GM12878 (cell line): ENCODE measurements around the gene UBXN6. TPM values are rescaled to one million over a fixed set of nuclear protein-coding genes. Genes with fewer than 3 reads are reported as not detected.

Source experiments
- ATF3 ChIP-seq: IDR thresholded peaks from 2 replicates; pipeline ENCODE4 v1.6.1; 2011; ENCODE audit warnings: low read depth, mild to moderate bottlenecking, low read length, moderate library complexity, borderline replicate concordance; ENCODE audit errors: extremely low read depth
- BCL3 ChIP-seq: IDR thresholded peaks from 2 replicates; pipeline ENCODE4 v1.6.1; 2011; ENCODE audit warnings: borderline replicate concordance, low read depth, mild to moderate bottlenecking, moderate library complexity, low read length; ENCODE audit not compliant: insufficient read depth, poor library complexity, severe bottlenecking
- CBX5 ChIP-seq: sonication (generic); IDR thresholded peaks from 2 replicates; pipeline ENCODE4 v1.6.1; 2016; ENCODE audit warnings: low read depth, moderate library complexity, mild to moderate bottlenecking, inconsistent platforms
- CREM ChIP-seq: IDR thresholded peaks from 2 replicates; pipeline ENCODE4 v1.6.1; 2014; ENCODE audit warnings: antibody characterized with exemption, low read depth
- E2F4 ChIP-seq: IDR thresholded peaks from 2 replicates; pipeline ENCODE4 v1.6.1; 2012; ENCODE audit warnings: low read depth, low read length, improper control_type of control experiment
- EED ChIP-seq: sonication (generic); IDR thresholded peaks from 2 replicates; pipeline ENCODE4 v1.6.1; 2016; ENCODE audit warnings: antibody characterized with exemption, low read depth
- HDAC6 ChIP-seq: fragments of 200-600 bp; sonication (generic); IDR thresholded peaks from one replicate; pipeline ENCODE4 v1.8.0; 2017; ENCODE audit warnings: antibody characterized with exemption; ENCODE audit not compliant: unreplicated experiment
- IKZF1 ChIP-seq: fragments of 450-650 bp; conservative IDR thresholded peaks from 2 replicates; pipeline ENCODE4 v1.6.1; 2017; ENCODE audit warnings: antibody characterized with exemption, mild to moderate bottlenecking
- JUND ChIP-seq: IDR thresholded peaks from 2 replicates; pipeline ENCODE4 v1.6.1; 2012; ENCODE audit warnings: low read depth, mild to moderate bottlenecking, low read length, improper control_type of control experiment, moderate library complexity
- KDM1A ChIP-seq: fragments of 200-600 bp; sonication (generic); IDR thresholded peaks from 2 replicates; pipeline ENCODE4 v1.6.1; 2016; ENCODE audit warnings: borderline replicate concordance
- MEF2B ChIP-seq: fragments of 450-650 bp; IDR thresholded peaks from 2 replicates; pipeline ENCODE4 v1.6.1; 2018; ENCODE audit warnings: mild to moderate bottlenecking, moderate library complexity; ENCODE audit not compliant: partially characterized antibody, poor library complexity, severe bottlenecking
- MXI1 ChIP-seq: fragments of 150-350 bp; IDR thresholded peaks from 2 replicates; pipeline ENCODE4 v1.6.1; 2011; ENCODE audit warnings: low read depth, mild to moderate bottlenecking, inconsistent platforms, low read length, improper control_type of control experiment
- NRF1 ChIP-seq: conservative IDR thresholded peaks from 2 replicates; pipeline ENCODE4 v1.6.1; 2011; ENCODE audit warnings: mild to moderate bottlenecking, low read depth, low read length, improper control_type of control experiment
- PAX5 ChIP-seq: IDR thresholded peaks from 2 replicates; pipeline ENCODE4 v1.6.1; 2011; ENCODE audit warnings: low read depth, low read length, borderline replicate concordance
- SKIL ChIP-seq: fragments of 450-650 bp; IDR thresholded peaks from 2 replicates; pipeline ENCODE4 v1.6.1; 2017; ENCODE audit warnings: mild to moderate bottlenecking, low read depth, inconsistent platforms; ENCODE audit not compliant: poor library complexity, severe bottlenecking
- SMAD1 ChIP-seq: fragments of 450-650 bp; IDR thresholded peaks from 2 replicates; pipeline ENCODE4 v1.6.1; 2018; ENCODE audit warnings: mild to moderate bottlenecking, low read depth; ENCODE audit not compliant: partially characterized antibody
- TCF7 ChIP-seq: IDR thresholded peaks from 2 replicates; pipeline ENCODE4 v1.6.1; 2014; ENCODE audit warnings: antibody characterized with exemption, borderline replicate concordance
- YBX1 ChIP-seq: fragments of 450-650 bp; IDR thresholded peaks from 2 replicates; pipeline ENCODE4 v1.6.1; 2016; ENCODE audit warnings: antibody characterized with exemption
- ZBTB33 ChIP-seq: fragments of 450-650 bp; IDR thresholded peaks from 2 replicates; pipeline ENCODE4 v1.6.1; 2017; ENCODE audit warnings: mild to moderate bottlenecking
- ZNF217 ChIP-seq: fragments of 450-650 bp; IDR thresholded peaks from 2 replicates; pipeline ENCODE4 v1.6.1; 2017; ENCODE audit warnings: antibody characterized with exemption, mild to moderate bottlenecking
- ZNF24 ChIP-seq: fragments of 450-650 bp; IDR thresholded peaks from 2 replicates; pipeline ENCODE4 v1.6.1; 2017; ENCODE audit warnings: antibody characterized with exemption, mild to moderate bottlenecking
- ZSCAN29 ChIP-seq: fragments of 450-650 bp; IDR thresholded peaks from 2 replicates; pipeline ENCODE4 v1.6.1; 2017; ENCODE audit warnings: mild to moderate bottlenecking, moderate library complexity
- polyA plus RNA-seq, 11 experiments: library from polyadenylated mRNA; depleted of rRNA in 4 of 11; unstranded in 6 of 11; stranded (reverse) in 5 of 11; fragments of >200 nt; fragmentation: Nextera tagmentation in 4 of 11; fragmentation: Illumina TruSeq in 1 of 11; extraction: Ambion mirVana in 4 of 11; extraction: Trizol in 1 of 11; gene quantifications; 1 replicate in 1 of 11; 2 replicates in 10 of 11; pipeline versions ENCODE4 v1.2.1 to v1.2.3, GENCODE V29; 2011 to 2016; ENCODE audit warnings: inconsistent platforms in 2 of 11, missing spikeins in 2 of 11, low read depth in 1 of 11
- total RNA-seq, 4 experiments: library from RNA; depleted of rRNA in 3 of 4; stranded (reverse); fragments of >200 nt in 3 of 4; fragmentation: Illumina TruSeq in 1 of 4; extraction: Trizol in 1 of 4; gene quantifications; 2 replicates each; pipeline versions ENCODE4 v1.2.1 to v1.2.3, GENCODE V29; 2013 to 2021

The UBXN6 gene
- total and polyA plus RNA-seq, 10 of the 15 experiments (the other 5 are each of a cell fraction or from before 2014, with no cell fraction given), result 0.47 to 50.8 (median 13.0) TPM

- TF ChIP-seq SMAD1 (peak; percentile 66), ATF3 (peak; percentile 72; the same call in 1 of the 2 replicates), EED (peak; percentile 69; the same call in 1 of the 2 replicates), ZNF24 (no peak), BCL3 (no peak), JUND (no peak), E2F4 (peak; percentile 90), YBX1 (no peak), TCF7 (no peak), MXI1 (peak; percentile 94), IKZF1 (peak; percentile 93), MEF2B (peak; percentile 76), HDAC6 (no peak), CREM (peak; percentile 93), ZSCAN29 (no peak), PAX5 (peak; percentile 20; the same call in 1 of the 2 replicates), KDM1A (no peak), SKIL (peak; percentile 66), CBX5 (no peak), ZNF217 (0 out of 2 replicates have a peak, but pooled peaks have one; percentile 16), ZBTB33 (no peak), NRF1 (no peak)
Measured at GRCh38 chr19:4402171-4403004, 55.2 kb downstream of the UBXN6 start, which contains the start of gene CHAF1A (continued).
